Sigmoid colon (tissue), 7 donors: ENCODE data around the gene NPPC. TPM values are rescaled to one million over a fixed set of nuclear protein-coding genes. Genes with fewer than 3 reads are reported as not detected.

Source experiments
- DNase-seq: peaks from one replicate; pipeline ENCODE4 v3.0.0-alpha.2; 2019
- H3K27ac ChIP-seq, 4 donors: fragments of 200-600 bp; sonication (generic); one replicate each; pipeline ENCODE4 v1.5.1; 2016 to 2019; ENCODE audit warnings: mild to moderate bottlenecking in 1 of 4
- H3K27me3 ChIP-seq, 3 donors: fragments of 200-600 bp; sonication (generic); one replicate each; pipeline ENCODE4 v1.5.1; 2019; ENCODE audit warnings: mild to moderate bottlenecking in 1 of 3
- H3K36me3 ChIP-seq, 4 donors: fragments of 200-600 bp; sonication (generic); one replicate each; pipeline ENCODE4 v1.5.1; 2016 to 2019
- H3K4me1 ChIP-seq, 4 donors: fragments of 200-600 bp; sonication (generic); one replicate each; pipeline ENCODE4 v1.5.1; 2017 to 2019
- H3K4me3 ChIP-seq, 4 donors: fragments of 200-600 bp; sonication (generic); one replicate each; pipeline ENCODE4 v1.5.1; 2017 to 2019; ENCODE audit warnings: mild to moderate bottlenecking in 2 of 4, moderate library complexity in 1 of 4
- H3K9me3 ChIP-seq, 4 donors: fragments of 200-600 bp in 3 of 4; sonication (generic) in 3 of 4; one replicate each; pipeline versions ENCODE4 v1.5.1 to v1.6.1; 2013 to 2019
- CTCF ChIP-seq, 4 experiments: fragments of 450-650 bp in 3 of 4; fragments of 200-600 bp in 1 of 4; IDR thresholded peaks; one replicate each; pipeline ENCODE4 v1.5.1; 2016 to 2019; ENCODE audit warnings: antibody characterized with exemption in 4 of 4, mild to moderate bottlenecking in 3 of 4, moderate library complexity in 2 of 4
- EP300 ChIP-seq, 4 donors: sonication (generic); formaldehyde crosslinking; IDR thresholded peaks; one replicate each; pipeline ENCODE4 v1.6.1; 2017; ENCODE audit warnings: antibody characterized with exemption in 4 of 4
- POLR2A ChIP-seq, 2 donors: fragments of 450-650 bp; IDR thresholded peaks; one replicate each; pipeline ENCODE4 v1.6.1; 2016; ENCODE audit warnings: antibody characterized with exemption in 2 of 2, mild to moderate bottlenecking in 2 of 2, moderate library complexity in 2 of 2
- POLR2AphosphoS5 ChIP-seq, 4 donors: sonication (generic); formaldehyde crosslinking; IDR thresholded peaks; one replicate each; pipeline ENCODE4 v1.6.1; 2017; ENCODE audit warnings: antibody characterized with exemption in 4 of 4
- WGBS, 2 donors: extraction: QIAGEN DNeasy Blood & Tissue Kit; methylation state at CpG; one replicate each; pipeline ENCODE4 v1.1.7; 2013; 5-methylcytosine and 5-hydroxymethylcytosine counted together
- intact Hi-C: fragments of 100-400 bp; cut with DNase I; formaldehyde crosslinking; loops from one replicate; pipeline ENCODE4 v1.15.1; 2023
- polyA plus RNA-seq, 3 donors: library from polyadenylated mRNA; stranded (reverse); fragments of 200-250 nt; gene quantifications; one replicate each; pipeline ENCODE4 v1.2.3, GENCODE V29; 2013
- total RNA-seq, 4 donors: library from RNA; depleted of rRNA; stranded (reverse); fragments of >200 nt; gene quantifications; one replicate each; pipeline ENCODE4 v1.1.0, GENCODE V29; 2016
- donor health status: healthy with polysubstance abuse.
- donor health status: Bipolar disorder and iron deficiency.
- donor health status: healthy.

Gene NPPC
- total RNA-seq (1 to 10 TPM in 2 of 4 donors, not detected in 2; 1.9 to 5.6 TPM), polyA plus RNA-seq (1 to 10 TPM in 1 of 3 donors, under 1 TPM in 1, not detected in 1; 0.60 to 2.8 TPM)

GRCh38 chr2:231926180-231926741 is at the start of gene NPPC:
TSS of gene NPPC (minus strand) at chr2:231926396. CDS start at chr2:231926249, 147 bp downstream.
- 0 to 1% methylated on average over 54 of the region's 54 CpGs for WGBS, 2 donors
- Histone ChIP-seq H3K9me3 (no peaks in the 10 kb centered on the region), H3K27ac (no peak within 1 kb of the TSS), H3K4me1 (peaks cover 0 to 29% (median 20%) of the 10 kb centered on the region in 4 donors), H3K27me3 (peaks cover 15 to 78% (median 44%) of the 10 kb centered on the region in 3 donors), H3K4me3 (peak within 1 kb of the TSS; percentile 13 to 48 (median 38)), H3K36me3 (no peaks in the 10 kb centered on the region)
- intact Hi-C loops = no loop called here
- peak; percentile 76 for DNase-seq
- TF ChIP-seq EP300 (IDR thresholded peaks at IDR 0.05) (no peak), POLR2AphosphoS5 (IDR thresholded peaks at IDR 0.05) (peak in 2 of 4 donors; percentile 43 to 55)

DNA sequence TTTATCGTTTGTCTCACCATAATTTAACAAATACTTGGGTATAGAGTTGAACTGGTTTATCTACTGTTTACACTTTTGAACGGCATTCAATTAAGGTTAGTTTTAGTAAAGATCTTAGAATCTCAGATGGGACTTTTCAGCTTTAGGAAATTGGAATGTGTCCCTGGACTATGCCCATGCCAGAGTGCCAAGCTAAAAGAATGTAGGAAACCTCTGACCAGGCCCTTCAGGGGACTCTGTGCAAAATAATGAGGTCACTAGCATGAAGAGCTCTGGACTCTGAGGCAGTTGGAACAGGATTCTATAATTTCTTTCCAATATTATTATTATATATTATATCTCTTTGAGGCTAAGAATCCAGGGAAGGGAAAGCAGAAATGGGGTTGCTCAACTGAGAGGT is 48.8 kb upstream of the NPPC start:
- H3K9me3 ChIP-seq = no peaks in the 10 kb centered on the region
- intact Hi-C loops = no loop called here
- H3K27me3 ChIP-seq = no peaks in the 10 kb centered on the region
- TF ChIP-seq POLR2A (IDR thresholded peaks at IDR 0.05) (no peak), CTCF (IDR thresholded peaks at IDR 0.05) (no peak), EP300 (IDR thresholded peaks at IDR 0.05) (no peak), POLR2AphosphoS5 (IDR thresholded peaks at IDR 0.05) (no peak)
- no peaks in the 10 kb centered on the region for H3K36me3 ChIP-seq
- H3K27ac ChIP-seq = no peak overlapping the region
- H3K4me3 ChIP-seq = no peak overlapping the region
- H3K4me1 ChIP-seq = no peaks in the 10 kb centered on the region
- no peak for DNase-seq
- WGBS, 2 donors = 94 to 95% methylated on average over 2 of the region's 2 CpGs

DNA sequence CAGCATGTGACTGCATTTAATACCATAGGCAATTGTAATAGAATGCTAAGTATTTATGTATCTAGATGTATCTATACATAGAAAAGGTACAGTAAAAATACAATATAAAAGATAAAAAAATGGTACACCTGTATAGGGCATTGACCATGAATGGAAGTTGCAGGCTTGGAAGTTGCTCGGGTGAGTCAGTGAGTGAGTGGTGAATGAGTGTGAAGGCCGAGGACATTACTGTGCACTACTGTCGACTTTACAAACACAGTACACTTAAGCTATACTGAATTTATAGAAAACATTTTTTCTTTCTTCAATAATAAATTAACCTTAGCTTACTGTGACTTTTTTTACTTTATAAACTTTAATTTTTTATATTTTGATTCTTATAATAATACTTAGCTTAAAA is 44.3 kb upstream of the NPPC start:
- Histone ChIP-seq H3K4me1 (no peaks in the 10 kb centered on the region), H3K27ac (no peak overlapping the region), H3K4me3 (no peak overlapping the region), H3K27me3 (no peaks in the 10 kb centered on the region), H3K9me3 (no peaks in the 10 kb centered on the region), H3K36me3 (no peaks in the 10 kb centered on the region)
- DNase-seq = no peak
- no peak for TF ChIP-seq CTCF (IDR thresholded peaks at IDR 0.05)
- TF ChIP-seq POLR2AphosphoS5 (IDR thresholded peaks at IDR 0.05) = no peak
- no peak for TF ChIP-seq EP300 (IDR thresholded peaks at IDR 0.05)
- no peak for TF ChIP-seq POLR2A (IDR thresholded peaks at IDR 0.05)
- WGBS, 2 donors = 97 to 98% methylated on average over 3 of the region's 3 CpGs
- intact Hi-C loops = no loop called here

DNA sequence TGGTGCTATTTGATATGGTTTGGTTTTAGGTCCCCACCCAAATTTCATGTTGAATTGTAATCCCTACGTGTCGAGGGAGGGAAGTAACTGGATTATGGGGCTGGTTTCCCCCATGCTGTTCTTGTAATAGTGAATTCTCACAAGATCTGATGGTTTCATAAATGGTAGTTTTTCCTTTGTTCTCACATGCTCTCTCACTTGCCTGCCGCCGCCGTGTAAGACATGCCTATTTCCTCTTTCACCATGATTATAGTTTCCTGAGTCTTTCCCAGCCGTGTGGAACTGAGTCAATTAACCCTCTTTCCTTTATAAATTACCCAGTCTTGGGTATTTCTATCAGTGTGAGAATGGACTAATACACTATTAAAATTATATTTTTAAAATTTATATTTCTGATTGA is 42.6 kb upstream of the NPPC start:
- Histone ChIP-seq H3K9me3 (no peaks in the 10 kb centered on the region), H3K27me3 (no peaks in the 10 kb centered on the region), H3K36me3 (no peaks in the 10 kb centered on the region), H3K4me3 (no peak overlapping the region), H3K27ac (no peak overlapping the region), H3K4me1 (peaks cover 0 to under 1% (median 0%) of the 10 kb centered on the region in 4 donors)
- 95 to 96% methylated on average over 6 of the region's 6 CpGs for WGBS, 2 donors
- TF ChIP-seq CTCF (IDR thresholded peaks at IDR 0.05) = no peak
- no peak for TF ChIP-seq POLR2A (IDR thresholded peaks at IDR 0.05)
- no peak for TF ChIP-seq EP300 (IDR thresholded peaks at IDR 0.05)
- TF ChIP-seq POLR2AphosphoS5 (IDR thresholded peaks at IDR 0.05) = no peak
- intact Hi-C loops = no loop called here
- DNase-seq = no peak

GRCh38 chr2:231966886-231967285 is 40.7 kb upstream of the NPPC start:
- peaks cover 0 to 17% (median 11%) of the 10 kb centered on the region in 4 donors for H3K4me1 ChIP-seq
- TF ChIP-seq POLR2AphosphoS5 (IDR thresholded peaks at IDR 0.05) (no peak), CTCF (IDR thresholded peaks at IDR 0.05) (no peak), POLR2A (IDR thresholded peaks at IDR 0.05) (no peak), EP300 (IDR thresholded peaks at IDR 0.05) (no peak)
- no peak for DNase-seq
- no peaks in the 10 kb centered on the region for H3K27me3 ChIP-seq
- H3K4me3 ChIP-seq = no peak overlapping the region
- intact Hi-C loops = no loop called here
- no peak overlapping the region for H3K27ac ChIP-seq
- no peaks in the 10 kb centered on the region for H3K9me3 ChIP-seq
- no peaks in the 10 kb centered on the region for H3K36me3 ChIP-seq
- WGBS, 2 donors = 65 to 76% methylated on average over 4 of the region's 4 CpGs
